SK-N-SH treated with all-trans-retinoic acid at 6 μM for 48 hours (cell line): ENCODE measurements around the gene ORM2.
"Not testable (repeated sequence)": the region's sequence is repeated elsewhere in the genome, so short reads cannot be mapped to it uniquely, and the experiment has no call there.

Experiments
- ATAC-seq: fragments of 200-7000 bp; cut with Tn5 transposase; 3 replicates; pipeline ENCODE4 v1.9.1; 2020; ENCODE audit warnings: mild to moderate bottlenecking, moderate library complexity
- ARNTL ChIP-seq: fragments of 450-650 bp; formaldehyde crosslinking; IDR thresholded peaks from 2 replicates; pipeline ENCODE4 v1.5.0; 2020; ENCODE audit warnings: low read depth, mild to moderate bottlenecking, moderate library complexity, borderline replicate concordance
- BACH2 ChIP-seq: fragments of 250-450 bp; sonication (Bioruptor Pico); IDR thresholded peaks from 2 replicates; pipeline ENCODE4 v1.9.0; 2021; ENCODE audit warnings: mild to moderate bottlenecking, borderline replicate concordance
- CSDC2 ChIP-seq: fragments of 250-450 bp; sonication (Bioruptor Pico); IDR thresholded peaks from 2 replicates; pipeline ENCODE4 v1.5.0; 2020; ENCODE audit warnings: mild to moderate bottlenecking, moderate library complexity
- CSRNP3 ChIP-seq: fragments of 250-450 bp; sonication (Bioruptor Pico); IDR thresholded peaks from 2 replicates; pipeline ENCODE4 v1.5.1; 2021; ENCODE audit warnings: mild to moderate bottlenecking, moderate library complexity
- ESRRG ChIP-seq: fragments of 250-450 bp; sonication (Bioruptor Pico); IDR thresholded peaks from 2 replicates; pipeline ENCODE4 v1.6.1; 2021; ENCODE audit warnings: mild to moderate bottlenecking
- GLIS3 ChIP-seq: fragments of 250-450 bp; sonication (Bioruptor Pico); IDR thresholded peaks from 2 replicates; pipeline ENCODE4 v1.5.0; 2020; ENCODE audit warnings: mild to moderate bottlenecking, moderate library complexity
- OSR1 ChIP-seq: fragments of 250-450 bp; sonication (Bioruptor Pico); IDR thresholded peaks from 2 replicates; pipeline ENCODE4 v1.8.0; 2022; ENCODE audit warnings: moderate library complexity, mild to moderate bottlenecking, inconsistent platforms
- POU6F1 ChIP-seq: fragments of 250-450 bp; sonication (Bioruptor Pico); IDR thresholded peaks from 2 replicates; pipeline ENCODE4 v1.8.0; 2021; ENCODE audit warnings: low read depth, mild to moderate bottlenecking, moderate library complexity, borderline replicate concordance
- RARB ChIP-seq: fragments of 250-450 bp; sonication (Bioruptor Pico); IDR thresholded peaks from 2 replicates; pipeline ENCODE4 v1.8.0; 2021; ENCODE audit warnings: mild to moderate bottlenecking, moderate library complexity
- SNAI2 ChIP-seq: fragments of 250-450 bp; sonication (Bioruptor Pico); IDR thresholded peaks from 2 replicates; pipeline ENCODE4 v1.5.0; 2020; ENCODE audit warnings: mild to moderate bottlenecking, moderate library complexity
- TCF4 ChIP-seq: fragments of 250-450 bp; sonication (Bioruptor Pico); IDR thresholded peaks from 2 replicates; pipeline ENCODE4 v1.8.0; 2021; ENCODE audit warnings: mild to moderate bottlenecking, moderate library complexity, borderline replicate concordance
- TOX ChIP-seq: fragments of 250-450 bp; sonication (Bioruptor Pico); IDR thresholded peaks from 2 replicates; pipeline ENCODE4 v1.8.0; 2021; ENCODE audit warnings: mild to moderate bottlenecking, moderate library complexity, borderline replicate concordance
- TSHZ2 ChIP-seq: fragments of 250-450 bp; sonication (Bioruptor Pico); IDR thresholded peaks from 2 replicates; pipeline ENCODE4 v1.5.0; 2020; ENCODE audit warnings: mild to moderate bottlenecking, moderate library complexity
- ZFP3 ChIP-seq: fragments of 250-450 bp; sonication (Bioruptor Pico); IDR thresholded peaks from 2 replicates; pipeline ENCODE4 v1.5.0; 2020; ENCODE audit warnings: mild to moderate bottlenecking, moderate library complexity
- ZFP30 ChIP-seq: fragments of 450-650 bp; formaldehyde crosslinking; IDR thresholded peaks from 2 replicates; pipeline ENCODE4 v1.5.0; 2022; ENCODE audit warnings: mild to moderate bottlenecking, moderate library complexity
- ZNF565 ChIP-seq: fragments of 450-650 bp; formaldehyde crosslinking; conservative IDR thresholded peaks from 2 replicates; pipeline ENCODE4 v1.5.0; 2020; ENCODE audit warnings: low read depth, mild to moderate bottlenecking, moderate library complexity
- ZNF70 ChIP-seq: fragments of 450-650 bp; formaldehyde crosslinking; IDR thresholded peaks from 2 replicates; pipeline ENCODE4 v1.5.0; 2020; ENCODE audit warnings: mild to moderate bottlenecking, moderate library complexity
- ZNF8 ChIP-seq: fragments of 450-650 bp; formaldehyde crosslinking; IDR thresholded peaks from 2 replicates; pipeline ENCODE4 v1.5.0; 2020; ENCODE audit warnings: mild to moderate bottlenecking, moderate library complexity

Gene ORM2

DNA sequence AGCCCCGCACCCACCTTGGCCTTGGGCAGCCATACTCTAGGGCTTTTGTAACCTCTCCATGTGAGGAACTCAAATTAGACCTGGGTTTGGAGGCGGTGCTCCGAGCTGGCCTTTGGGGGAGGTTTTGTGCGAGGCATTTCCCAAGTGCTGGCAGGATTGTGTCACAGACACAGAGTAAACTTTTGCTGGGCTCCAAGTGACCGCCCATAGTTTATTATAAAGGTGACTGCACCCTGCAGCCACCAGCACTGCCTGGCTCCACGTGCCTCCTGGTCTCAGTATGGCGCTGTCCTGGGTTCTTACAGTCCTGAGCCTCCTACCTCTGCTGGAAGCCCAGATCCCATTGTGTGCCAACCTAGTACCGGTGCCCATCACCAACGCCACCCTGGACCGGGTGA is at the start of gene ORM2:
ORM2 (plus strand) TSS at position 245 of the 398 bp plus-strand sequence; CDS start at position 281, 36 bp downstream.
- ATAC-seq: not testable (repeated sequence)

- TF ChIP-seq ZNF70 (CRISPR knock-in tag) (peak; percentile 100), CSRNP3 (CRISPR knock-in tag) (no peak)
- TF ChIP-seq, all 23 proteins: peak for 1
- ATAC-seq: no peak
These were observed 48.8 kb upstream of the ORM2 start for GRCh38 chr9:114280636-114281472.

GRCh38 chr9:114281473-114282103 is 48.1 kb upstream of the ORM2 start:
- peak; percentile 27 for ATAC-seq
- TF ChIP-seq SNAI2 (CRISPR knock-in tag) (no peak), TCF4 (peak; percentile 45; the same call in 1 of the 2 replicates)

DNA sequence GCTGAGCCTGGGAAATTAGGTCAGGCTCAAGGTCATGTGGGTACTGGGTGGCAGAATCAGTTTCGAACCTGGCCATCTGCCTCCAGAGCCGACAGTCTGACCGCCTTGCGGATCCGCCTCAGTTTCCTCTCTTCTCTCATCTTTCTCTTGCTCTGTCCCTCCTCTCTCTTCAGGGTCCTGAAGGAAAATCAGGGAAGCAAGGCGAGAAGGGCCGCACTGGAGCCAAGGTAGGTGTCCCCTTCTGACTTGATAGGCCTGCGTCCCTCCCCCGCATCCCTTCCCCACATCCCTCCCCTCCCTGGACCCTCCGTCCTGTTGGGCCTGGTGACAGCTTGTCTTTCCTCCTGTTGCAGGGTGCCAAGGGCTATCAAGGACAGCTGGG is 47.6 kb upstream of the ORM2 start:
- no peak for ATAC-seq
- TF ChIP-seq ZFP30 (no peak), ESRRG (no peak), TOX (no peak), TSHZ2 (CRISPR knock-in tag) (no peak), SNAI2 (CRISPR knock-in tag) (no peak), CSRNP3 (CRISPR knock-in tag) (no peak), ZNF565 (no peak), ARNTL (CRISPR knock-in tag) (no peak), POU6F1 (CRISPR knock-in tag) (no peak), BACH2 (CRISPR knock-in tag) (no peak), RARB (CRISPR knock-in tag) (no peak), ZNF70 (CRISPR knock-in tag) (no peak), GLIS3 (CRISPR knock-in tag) (no peak), CSDC2 (CRISPR knock-in tag) (no peak)

DNA sequence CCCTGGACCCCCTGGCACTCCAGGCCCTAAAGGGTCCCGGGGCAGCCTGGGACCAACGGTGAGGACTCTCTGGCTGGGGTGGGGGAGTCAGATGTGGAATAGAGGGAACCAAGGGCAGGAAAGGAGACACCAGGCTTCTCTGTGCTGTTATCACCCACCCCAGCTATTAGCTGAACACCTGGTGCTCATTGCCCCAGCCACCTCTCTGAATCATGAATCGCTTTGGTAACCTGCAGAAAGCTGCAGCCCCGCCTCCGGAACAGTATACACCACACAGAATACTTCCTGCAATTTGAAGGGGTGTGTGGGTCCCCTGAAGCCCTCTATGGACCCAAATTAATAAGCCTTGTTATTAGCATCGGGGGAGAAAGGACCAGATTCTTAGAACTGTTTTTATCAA is 47.2 kb upstream of the ORM2 start:
- ATAC-seq: no peak
- TF ChIP-seq ESRRG (no peak), ZNF8 (CRISPR knock-in tag) (no peak), ZFP3 (CRISPR knock-in tag) (no peak), OSR1 (CRISPR knock-in tag) (no peak), TOX (no peak)
